Heart left ventricle (tissue), 13 donors: ENCODE measurements around the gene FAM53A.

Source experiments
- CTCF ChIP-seq, 12 donors: fragments of 200-600 bp; sonication (generic) in 4 of 12; IDR thresholded peaks; one replicate each; pipeline versions ENCODE4 v1.5.0 to v1.8.0; 2018 to 2022; ENCODE audit warnings: antibody characterized with exemption in 12 of 12, mild to moderate bottlenecking in 5 of 12
- POLR2A ChIP-seq, 2 donors: fragments of 450-650 bp; IDR thresholded peaks; one replicate each; pipeline ENCODE4 v1.6.1; 2017; ENCODE audit warnings: antibody characterized with exemption in 2 of 2, mild to moderate bottlenecking in 2 of 2, moderate library complexity in 2 of 2
- donor health status: ischemic (EF 13 %, LVEDD 7.1; RV severe dilation, severe dysfunction).
- donor health status: DM: no; HTN: yes; CAD: no.
- donor health status: DM: no; HTN: no; CAD: no.
- donor health status: ischemic (EF 25% LVEDD 6.9; RV normal size, moderate dysfunction).
- donor health status: ischemic (EF 25% LVEDD 5.7; RV mildly dilated, moderate dysfunction).
- donor health status: ischemic (EF 35%, LVEDD 5.7; RV mildly dilated, moderate dysfunction).
- donor health status: nonischemic (EF 11% LVEDD 7.7; RV severe dilation, severe dysfunction).
- donor health status: DM: yes; HTN: yes; CAD: no.
- donor health status: PGD.
- donor health status: ischemic (EF 29% LVEDD 5.4; RV normal size, mild dysfunction).
- donor health status: nonischemic (EF 23%, LVEDD 6.1; RV moderate dilation, normal function).

GRCh38 chr4:1638272-1638598 lies 45.9 kb downstream of the FAM53A start:
- TF ChIP-seq CTCF (IDR thresholded peaks at IDR 0.05) (no peak), POLR2A (IDR thresholded peaks at IDR 0.05) (no peak)
